C4-2B (cell line): ENCODE measurements around the gene ZNF821.

Source experiments
- CTCF ChIP-seq: fragments of 450-650 bp; conservative IDR thresholded peaks from 2 replicates; pipeline ENCODE4 v1.5.1; 2017; ENCODE audit warnings: mild to moderate bottlenecking
- ZFX ChIP-seq: fragments of 450-650 bp; IDR thresholded peaks from 2 replicates; pipeline ENCODE4 v1.6.1; 2017

DNA sequence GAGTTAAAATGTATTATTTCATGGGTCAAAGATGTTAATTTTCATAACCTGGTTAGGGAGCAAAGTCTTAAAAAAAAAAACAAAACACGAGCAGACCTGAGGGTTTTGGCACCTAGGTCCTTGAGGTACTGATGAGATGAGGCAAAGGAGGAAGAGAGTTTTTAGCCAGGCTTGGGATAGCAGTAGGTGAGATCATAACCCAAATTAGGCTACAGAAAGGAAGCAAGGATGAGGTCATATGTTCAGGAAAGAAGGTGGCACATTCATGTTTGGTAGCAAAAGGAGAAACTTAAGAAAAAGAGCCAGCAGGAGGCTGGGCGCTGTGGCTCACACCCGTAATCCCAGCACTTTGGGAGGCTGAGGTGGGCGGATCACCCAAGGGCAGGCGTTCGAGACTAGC is 35.4 kb downstream of the ZNF821 start:
- TF ChIP-seq CTCF (no peak), ZFX (no peak)
